ENCODE data around the gene LRRC8B. TPM values are rescaled to one million over a fixed set of nuclear protein-coding genes. Genes with fewer than 3 reads are reported as not detected.

LRRC8B gene
- total and polyA plus RNA-seq, 9 of the 15 experiments (the other 6 are each of a cell fraction or from before 2014, with no cell fraction given) = 4.3 to 43.7 (median 14.4) TPM

DNA sequence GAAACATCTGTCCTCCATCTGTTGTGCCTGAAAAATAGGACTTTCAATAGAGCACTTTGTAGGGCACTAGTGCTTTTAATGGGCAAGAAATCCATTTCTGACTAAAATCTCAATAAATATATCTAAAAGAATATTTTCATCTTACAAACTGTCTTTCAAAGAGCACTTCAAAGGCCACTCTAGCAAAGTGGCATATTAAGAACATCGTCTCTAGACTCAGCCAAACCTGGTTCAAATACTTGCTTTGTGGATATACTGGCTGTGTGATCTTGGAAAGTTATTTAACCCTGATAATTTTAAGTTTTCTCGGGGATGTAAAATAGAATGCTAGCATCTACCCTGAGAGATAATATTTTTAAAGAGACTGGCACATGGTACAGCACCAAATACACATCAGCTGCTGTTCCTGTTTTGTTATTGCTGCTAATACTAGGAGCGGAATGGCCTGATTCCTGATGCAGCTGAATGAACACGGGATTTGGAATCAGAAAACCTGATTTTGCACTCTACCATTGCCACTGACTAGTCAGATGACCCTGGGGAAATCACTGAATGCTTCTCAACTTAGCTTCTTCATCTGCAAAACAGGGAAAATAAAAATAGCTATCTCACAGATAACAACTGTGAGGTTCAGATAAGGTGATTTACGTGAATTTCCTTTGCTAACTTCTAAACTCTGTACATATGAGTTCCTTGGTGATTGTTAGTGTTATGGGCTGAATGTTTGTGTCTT, 83.1 kb downstream of the LRRC8B start (continued):
- TF ChIP-seq ZNF318 (IDR thresholded peaks at IDR 0.05; ENCODE audit: borderline replicate concordance in 1 of 2, low read depth in 1 of 2) (no peak), EWSR1 (IDR thresholded peaks at IDR 0.05; ENCODE audit: borderline replicate concordance, low read depth, partially characterized antibody) (no peak), HBP1 (CRISPR knock-in tag; IDR thresholded peaks at IDR 0.05) (no peak), CCNT2 (IDR thresholded peaks at IDR 0.05; ENCODE audit: borderline replicate concordance, extremely low read depth, insufficient read length, low read depth, low read length) (no peak), OTX1 (CRISPR knock-in tag; IDR thresholded peaks at IDR 0.05) (no peak), BACH1 (tag; IDR thresholded peaks at IDR 0.05) (no peak), MEF2D (tag; conservative IDR thresholded peaks at IDR 0.05; ENCODE audit: low read depth) (peak; percentile 78), CBFA2T3 (IDR thresholded peaks at IDR 0.05) (peak; percentile 6; the same call in 1 of the 2 replicates), CHD1 (IDR thresholded peaks at IDR 0.05; ENCODE audit: low read length) (no peak)
- TF ChIP-seq, protein P1, sequence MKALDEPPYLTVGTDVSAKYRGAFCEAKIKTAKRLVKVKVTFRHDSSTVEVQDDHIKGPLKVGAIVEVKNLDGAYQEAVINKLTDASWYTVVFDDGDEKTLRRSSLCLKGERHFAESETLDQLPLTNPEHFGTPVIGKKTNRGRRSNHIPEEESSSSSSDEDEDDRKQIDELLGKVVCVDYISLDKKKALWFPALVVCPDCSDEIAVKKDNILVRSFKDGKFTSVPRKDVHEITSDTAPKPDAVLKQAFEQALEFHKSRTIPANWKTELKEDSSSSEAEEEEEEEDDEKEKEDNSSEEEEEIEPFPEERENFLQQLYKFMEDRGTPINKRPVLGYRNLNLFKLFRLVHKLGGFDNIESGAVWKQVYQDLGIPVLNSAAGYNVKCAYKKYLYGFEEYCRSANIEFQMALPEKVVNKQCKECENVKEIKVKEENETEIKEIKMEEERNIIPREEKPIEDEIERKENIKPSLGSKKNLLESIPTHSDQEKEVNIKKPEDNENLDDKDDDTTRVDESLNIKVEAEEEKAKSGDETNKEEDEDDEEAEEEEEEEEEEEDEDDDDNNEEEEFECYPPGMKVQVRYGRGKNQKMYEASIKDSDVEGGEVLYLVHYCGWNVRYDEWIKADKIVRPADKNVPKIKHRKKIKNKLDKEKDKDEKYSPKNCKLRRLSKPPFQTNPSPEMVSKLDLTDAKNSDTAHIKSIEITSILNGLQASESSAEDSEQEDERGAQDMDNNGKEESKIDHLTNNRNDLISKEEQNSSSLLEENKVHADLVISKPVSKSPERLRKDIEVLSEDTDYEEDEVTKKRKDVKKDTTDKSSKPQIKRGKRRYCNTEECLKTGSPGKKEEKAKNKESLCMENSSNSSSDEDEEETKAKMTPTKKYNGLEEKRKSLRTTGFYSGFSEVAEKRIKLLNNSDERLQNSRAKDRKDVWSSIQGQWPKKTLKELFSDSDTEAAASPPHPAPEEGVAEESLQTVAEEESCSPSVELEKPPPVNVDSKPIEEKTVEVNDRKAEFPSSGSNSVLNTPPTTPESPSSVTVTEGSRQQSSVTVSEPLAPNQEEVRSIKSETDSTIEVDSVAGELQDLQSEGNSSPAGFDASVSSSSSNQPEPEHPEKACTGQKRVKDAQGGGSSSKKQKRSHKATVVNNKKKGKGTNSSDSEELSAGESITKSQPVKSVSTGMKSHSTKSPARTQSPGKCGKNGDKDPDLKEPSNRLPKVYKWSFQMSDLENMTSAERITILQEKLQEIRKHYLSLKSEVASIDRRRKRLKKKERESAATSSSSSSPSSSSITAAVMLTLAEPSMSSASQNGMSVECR (CRISPR knock-in tag; IDR thresholded peaks at IDR 0.05) = no peak
- TF ChIP-seq, protein P2, sequence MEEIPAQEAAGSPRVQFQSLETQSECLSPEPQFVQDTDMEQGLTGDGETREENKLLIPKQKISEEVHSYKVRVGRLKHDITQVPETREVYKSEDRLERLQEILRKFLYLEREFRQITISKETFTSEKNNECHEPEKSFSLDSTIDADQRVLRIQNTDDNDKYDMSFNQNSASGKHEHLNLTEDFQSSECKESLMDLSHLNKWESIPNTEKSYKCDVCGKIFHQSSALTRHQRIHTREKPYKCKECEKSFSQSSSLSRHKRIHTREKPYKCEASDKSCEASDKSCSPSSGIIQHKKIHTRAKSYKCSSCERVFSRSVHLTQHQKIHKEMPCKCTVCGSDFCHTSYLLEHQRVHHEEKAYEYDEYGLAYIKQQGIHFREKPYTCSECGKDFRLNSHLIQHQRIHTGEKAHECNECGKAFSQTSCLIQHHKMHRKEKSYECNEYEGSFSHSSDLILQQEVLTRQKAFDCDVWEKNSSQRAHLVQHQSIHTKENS (CRISPR knock-in tag; IDR thresholded peaks at IDR 0.05) = no peak
